GM21576 (cell line): ENCODE results near the gene NELFB.

Experiments used
- ATAC-seq: cut with Tn5 transposase; IDR thresholded peaks from one replicate; pipeline ENCODE4 v1.9.1; 2021; ENCODE audit warnings: mild to moderate bottlenecking, moderate library complexity; ENCODE audit not compliant: unreplicated experiment

Gene NELFB

DNA sequence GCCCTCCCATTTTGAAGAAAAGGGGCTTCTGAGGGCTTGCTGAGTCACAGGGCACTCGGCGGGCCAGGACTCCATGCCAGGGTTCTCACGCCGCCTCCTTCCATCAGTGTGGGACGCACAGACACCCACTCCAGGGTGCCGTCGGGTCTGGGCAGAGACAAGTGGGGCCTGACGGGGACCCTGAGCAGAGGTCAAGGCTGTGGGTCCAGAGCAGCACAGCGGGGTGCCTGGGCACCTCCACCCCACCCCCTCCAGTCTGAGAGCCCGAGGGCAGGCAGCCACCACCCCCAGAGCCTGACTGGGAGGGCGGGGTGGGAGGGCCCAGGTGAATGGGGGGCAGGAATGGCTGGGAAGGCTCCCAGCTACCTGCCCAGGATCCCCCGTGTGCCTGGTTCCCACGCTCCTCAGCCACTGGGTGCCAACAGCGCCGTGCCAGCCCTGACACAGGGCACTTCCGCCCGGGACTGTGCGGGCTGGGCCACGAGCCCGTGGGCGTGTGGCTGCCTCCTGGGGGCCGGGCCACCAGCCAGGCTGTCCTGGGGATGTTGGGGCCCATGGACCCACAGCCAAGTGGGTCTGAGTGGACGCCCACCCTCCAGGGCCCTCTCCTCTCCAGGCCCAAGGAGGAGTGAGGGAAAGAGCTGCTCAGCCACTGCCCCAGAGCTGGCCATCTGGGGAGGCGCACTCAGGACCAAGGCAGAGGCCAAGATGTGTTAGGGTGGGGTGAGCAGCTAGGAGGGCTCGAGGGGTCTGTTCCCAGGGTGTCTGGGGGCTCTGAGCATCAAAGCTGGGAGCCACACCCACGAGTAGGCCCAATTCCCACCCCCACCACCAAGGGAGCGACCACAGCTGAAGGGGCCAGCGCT lies 57.1 kb downstream of the NELFB start:
- ATAC-seq: no peak

DNA sequence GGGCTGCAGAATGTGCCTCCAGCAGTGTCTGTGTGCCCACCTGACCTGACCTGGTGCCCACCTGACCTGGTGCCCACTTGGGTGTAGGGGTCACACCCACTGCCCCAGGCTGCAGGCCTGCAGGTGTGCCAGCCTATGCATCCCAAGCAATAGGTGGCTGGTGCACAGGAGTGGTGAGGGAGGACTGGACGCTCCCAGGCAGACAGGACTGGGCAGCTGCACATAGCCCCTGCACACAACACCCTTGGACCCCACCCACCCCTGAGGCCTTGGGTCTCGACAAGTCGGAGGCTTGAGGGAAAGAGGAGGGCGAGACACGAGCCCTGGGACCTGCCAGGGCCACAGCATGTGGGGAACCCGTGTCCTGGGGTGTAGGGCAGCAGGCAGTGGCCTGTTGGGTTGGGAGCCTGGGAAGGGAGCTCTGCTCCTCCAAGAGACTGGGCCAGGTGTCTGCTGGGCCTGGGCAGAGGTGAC lies 57.8 kb downstream of the NELFB start:
- ATAC-seq: no peak

DNA sequence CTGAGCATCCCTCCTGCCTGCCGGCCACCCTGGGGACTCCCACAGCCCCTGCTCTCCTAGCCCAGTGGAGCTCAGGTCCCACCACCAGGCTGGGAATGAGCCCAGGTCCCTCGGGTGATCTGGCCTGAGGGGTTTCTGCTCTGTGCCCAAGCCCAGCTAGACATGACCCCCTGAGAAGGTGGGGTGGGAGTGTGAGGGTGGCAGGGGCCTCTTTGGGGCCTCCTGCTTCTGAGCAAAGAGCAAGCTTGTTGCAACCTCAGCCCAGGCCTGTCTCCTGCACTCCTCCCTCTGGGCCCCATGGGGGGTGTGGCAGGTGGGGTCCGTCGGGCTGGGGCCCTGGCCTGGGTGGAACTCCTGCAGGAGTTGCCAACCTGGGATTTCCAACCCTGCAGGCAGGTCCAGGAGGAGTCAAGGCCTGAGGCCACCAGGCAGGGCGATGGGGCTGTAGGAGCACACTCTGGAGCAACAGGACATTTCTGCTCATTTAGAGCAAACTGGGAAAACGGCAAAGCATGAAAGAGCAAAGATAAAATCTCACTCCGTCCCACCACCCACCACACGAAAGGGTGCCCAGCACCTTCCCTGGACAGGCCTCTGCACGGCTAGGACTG lies 58.3 kb downstream of the NELFB start:
- ATAC-seq: no peak

DNA sequence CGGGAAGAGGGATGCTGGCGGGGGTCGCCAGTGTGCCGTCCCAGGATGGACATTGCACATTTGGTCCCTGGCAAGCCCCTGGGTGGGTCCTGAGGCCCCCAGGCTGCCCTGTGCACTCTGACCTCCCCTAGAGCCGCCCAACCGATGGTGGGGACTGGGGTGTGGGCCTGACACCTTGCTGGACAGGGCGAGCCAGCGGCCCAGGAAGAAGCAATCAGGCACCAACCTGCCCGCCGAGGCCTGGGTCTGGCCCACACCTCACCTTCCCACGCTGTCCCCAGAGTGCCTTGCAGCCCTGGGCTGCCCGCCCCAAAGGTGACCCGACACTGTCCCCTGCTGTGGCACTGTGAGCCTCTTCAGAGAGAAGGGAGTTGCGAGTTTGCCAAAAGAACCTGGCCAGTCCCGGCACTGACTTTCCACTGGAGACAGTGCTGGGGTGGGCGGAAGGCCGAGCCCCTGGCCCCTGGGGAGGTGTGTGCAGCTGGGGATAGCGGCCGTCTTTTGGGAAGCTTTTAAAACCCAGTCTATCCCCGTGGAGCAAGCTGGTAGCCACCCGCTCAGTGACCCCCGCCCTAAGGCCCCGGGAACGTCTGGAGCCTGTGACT lies 58.9 kb downstream of the NELFB start:
- no peak for ATAC-seq

DNA sequence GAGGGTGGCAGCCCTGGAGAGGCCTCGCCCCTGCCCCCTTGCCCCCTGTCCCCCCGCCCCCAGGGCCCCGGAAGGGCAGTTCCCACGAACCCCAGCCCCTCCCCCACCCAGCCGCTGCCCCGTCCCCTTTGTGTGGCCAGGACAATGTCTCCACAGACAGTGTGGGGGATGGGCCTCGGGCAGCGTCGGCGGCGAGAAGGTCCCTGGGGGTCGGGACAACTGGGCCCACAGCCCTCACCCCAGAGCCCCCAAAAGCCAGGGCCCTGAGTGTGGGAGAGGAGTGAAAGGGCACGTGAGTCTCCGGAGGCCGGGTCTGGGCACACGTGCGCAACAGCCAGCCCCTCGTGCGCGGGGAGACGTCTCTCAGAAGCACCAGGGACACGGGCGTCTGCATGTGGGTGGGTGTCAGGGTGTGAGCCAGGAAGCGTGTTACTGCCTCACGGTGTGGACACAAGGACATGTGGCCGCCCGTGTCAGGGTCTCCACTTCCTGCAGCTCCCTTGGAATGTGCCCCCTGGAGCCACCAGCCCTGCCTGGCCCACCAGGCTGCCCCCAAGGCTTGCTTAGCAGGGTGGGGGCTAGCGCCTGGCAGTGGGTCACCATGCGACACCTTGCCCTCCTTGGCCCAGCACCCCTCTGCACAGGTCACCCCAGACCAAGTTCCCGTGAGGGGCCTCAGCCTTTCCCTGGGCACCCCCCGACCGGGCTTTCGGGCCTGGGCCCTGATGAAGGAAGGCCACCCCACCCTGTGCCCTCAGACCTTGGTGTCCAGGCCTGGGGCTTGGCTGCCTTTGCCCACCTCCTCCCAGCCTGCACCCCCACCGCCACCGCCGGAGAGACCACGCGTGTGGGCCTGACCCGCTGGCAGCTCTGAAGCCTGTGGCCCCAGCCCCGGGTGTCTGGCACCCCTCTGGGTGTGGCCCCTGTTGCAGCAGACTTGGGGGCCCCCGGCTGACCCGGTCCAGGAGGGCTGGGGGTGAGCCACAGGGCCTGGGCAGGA lies 59.7 kb downstream of the NELFB start:
- ATAC-seq: no peak

DNA sequence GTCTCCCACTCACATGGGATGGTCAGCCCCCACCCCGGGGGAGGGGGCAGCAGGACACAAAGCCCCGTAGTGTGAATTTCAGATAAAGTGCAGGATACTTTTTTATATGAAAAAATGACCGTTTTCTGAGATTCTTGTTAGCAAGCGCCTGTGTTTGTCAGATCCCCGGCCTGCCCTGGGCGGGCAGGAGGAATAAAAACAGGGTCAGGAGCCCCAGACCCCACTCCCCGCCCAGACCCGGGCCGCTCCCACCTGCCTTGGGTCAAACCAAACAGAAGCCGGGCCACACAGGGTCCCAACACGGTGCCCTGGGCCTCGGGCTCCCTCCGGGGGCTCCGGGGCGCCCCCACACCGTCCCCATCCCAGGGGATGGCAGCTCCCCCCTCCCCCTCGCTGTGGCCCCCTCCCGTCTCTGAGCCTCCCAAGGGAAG lies 60.5 kb downstream of the NELFB start:
- no peak for ATAC-seq

DNA sequence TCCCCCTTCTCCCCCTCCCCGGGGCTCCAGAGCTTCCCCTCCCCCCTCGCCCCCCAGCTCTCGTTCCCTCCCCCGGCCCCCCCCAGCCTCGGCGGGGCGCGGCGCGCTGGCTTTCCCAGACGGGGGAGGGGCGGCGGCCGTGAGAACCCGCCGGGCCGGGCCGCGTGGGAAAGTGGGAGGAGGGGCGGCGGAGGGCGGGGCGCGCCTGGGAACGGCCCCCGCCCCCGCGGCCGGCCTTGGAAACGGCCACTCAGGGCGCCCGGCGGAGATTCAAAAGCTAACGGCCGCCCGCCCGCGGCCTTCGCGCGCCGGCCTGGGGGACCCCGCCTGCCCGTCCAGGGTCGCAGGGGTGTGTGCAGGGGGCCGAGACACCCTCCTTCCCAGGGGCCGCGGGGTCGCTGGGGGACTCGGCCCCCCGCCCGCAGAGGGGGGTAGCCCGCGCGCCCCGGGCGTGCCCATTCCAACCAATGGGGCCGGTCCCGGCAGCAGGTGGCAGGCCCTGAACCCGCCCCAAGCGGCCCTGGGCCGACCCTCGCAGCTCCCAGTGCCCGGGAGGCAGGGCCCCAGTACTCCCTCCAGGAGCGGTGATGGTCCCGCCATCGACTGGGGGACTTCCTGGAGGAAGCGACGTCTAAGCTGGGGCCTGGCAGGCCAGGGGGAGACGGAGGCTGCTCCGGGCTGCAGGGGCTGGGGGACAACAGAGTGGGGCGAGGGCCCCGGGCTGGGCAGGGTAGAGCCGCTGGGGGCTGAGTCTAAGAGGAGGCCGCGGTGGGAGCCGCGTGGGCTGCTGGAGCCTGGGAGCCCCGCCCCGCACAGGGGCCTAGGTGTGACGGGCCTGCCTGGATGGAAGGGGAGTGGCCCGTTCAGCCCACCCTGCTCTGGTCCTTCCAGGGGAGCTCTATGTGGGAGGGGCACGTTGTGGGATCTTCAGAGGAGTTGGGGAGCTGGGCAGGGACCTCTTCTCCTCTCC lies 61.2 kb downstream of the NELFB start:
- ATAC-seq: no peak

DNA sequence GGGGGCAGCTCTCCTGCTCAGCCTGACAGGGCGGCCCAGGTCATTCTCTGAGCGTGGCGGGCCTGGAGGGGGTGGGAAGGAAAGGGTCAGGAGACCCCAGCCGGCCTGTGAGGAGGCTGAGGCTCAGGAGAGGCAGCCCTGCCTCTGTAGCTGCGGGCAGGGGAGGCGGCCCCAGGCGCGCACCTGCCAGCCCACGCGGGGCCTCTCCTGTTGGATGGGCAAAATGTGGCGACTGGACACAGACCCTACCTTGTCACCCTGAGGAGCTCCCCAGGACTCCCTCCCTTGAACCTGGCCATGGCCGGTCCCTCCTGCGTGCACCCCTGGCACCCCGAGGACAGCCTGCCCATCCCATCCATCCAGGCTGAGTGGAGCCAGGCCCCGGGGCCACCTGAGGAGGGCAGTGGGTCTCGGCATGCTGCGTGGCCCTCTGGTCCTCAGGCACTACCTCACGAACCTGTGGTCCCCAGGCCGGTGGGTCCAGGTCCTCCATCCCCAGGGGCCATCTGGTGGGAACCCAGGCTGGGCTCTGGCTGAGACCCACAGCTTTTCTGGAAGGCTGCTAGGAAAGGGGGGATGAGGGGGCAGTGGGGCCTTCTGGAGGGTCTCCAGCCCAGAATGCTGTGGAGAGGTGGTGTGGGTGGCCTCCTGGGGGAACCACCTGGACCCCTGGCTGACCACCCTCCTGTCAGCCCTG lies 62.0 kb downstream of the NELFB start:
- no peak for ATAC-seq

DNA sequence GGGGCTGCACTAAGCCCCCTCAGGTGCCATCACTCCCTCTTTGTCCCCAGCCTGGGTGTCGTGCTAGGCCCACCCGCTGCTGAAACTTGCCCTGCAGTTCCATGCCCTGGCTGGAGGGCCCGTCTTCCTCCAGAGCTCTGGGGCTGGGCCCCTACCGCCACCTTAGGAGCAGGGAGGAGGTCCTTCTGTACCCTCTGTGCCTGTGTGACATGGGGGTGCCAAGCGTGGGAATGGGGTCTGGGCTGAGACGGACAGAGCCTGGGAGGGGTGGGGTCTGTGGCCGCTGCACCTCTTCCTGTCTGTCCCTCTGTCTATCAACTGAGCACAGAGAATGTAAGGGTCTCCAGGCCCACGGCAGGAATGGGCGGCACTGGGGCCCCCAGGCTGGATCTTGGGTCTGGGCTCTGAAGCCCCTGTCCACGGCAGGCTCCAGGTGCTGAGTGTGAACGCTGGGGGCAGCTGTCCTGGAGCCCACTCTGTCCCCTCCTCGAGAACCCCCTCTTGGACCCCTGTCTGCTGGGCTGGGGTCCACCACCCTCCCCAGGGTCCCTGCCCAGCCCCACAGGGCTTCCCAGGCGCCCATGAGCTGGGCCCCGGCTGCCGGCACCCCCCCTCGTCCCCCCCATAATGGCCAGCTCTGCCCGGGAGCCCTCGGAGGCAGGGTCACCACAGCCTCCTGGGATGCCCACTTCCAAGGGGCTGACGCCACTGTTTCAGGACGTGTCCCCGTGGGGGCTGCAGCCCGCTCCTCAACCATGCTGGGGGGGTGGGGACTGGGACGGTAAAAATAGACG lies 62.8 kb downstream of the NELFB start:
- ATAC-seq: no peak

DNA sequence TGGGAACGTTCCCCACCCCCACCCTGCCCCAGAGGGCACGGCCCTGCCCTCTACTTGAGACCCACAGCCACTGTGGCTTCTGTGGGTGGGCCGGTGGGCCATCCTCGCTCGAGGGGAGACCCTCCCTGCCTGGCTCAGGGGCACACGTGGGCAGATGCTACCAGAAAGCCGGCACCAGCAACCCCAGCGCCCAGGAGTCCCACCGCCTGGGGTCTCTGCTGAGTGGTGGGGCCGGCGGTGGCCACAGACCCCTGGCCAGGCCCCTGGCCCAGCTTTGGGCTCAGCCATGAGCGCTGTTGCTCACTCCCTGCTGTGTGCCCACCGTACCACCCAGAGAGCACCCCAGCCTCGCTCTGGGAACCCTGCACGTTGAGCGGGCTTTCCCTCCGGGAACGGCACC lies 63.5 kb downstream of the NELFB start:
- no peak for ATAC-seq

DNA sequence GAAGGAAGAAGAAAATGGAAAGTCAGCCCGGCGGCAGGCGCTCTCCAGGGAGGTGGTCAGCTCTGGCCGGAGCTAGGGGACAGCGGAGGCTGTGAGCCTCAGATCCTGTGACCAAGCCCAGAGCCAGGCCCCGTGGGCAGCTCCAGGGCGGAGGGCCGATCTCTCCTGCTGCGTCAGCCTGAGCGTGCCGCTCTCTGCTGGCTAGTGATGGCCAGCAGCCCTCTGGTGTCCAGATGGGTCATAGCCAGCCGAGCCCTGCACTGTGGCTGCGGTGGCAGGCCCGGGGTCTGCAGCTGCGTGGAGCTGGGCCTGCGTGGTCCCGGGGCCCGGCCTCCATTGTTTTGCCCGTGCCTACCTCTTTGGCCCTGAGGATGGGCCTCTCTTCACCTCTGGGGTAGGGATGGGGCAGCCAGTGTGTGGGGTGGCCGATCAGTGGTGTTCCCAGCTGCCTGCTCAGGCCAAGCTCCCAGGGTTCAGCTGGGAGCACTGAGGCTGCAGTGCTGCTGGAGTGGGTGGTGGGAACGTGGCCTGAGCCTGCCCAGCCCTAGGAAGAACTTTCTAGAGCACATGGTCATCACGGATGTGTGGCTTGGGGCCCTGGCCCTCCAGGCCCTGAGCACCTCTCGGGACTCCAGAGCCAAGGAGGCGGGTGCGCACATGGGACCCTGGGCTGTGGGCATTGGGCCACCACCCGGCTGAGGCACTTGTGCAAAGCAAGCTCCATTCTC lies 64.0 kb downstream of the NELFB start:
- no peak for ATAC-seq

DNA sequence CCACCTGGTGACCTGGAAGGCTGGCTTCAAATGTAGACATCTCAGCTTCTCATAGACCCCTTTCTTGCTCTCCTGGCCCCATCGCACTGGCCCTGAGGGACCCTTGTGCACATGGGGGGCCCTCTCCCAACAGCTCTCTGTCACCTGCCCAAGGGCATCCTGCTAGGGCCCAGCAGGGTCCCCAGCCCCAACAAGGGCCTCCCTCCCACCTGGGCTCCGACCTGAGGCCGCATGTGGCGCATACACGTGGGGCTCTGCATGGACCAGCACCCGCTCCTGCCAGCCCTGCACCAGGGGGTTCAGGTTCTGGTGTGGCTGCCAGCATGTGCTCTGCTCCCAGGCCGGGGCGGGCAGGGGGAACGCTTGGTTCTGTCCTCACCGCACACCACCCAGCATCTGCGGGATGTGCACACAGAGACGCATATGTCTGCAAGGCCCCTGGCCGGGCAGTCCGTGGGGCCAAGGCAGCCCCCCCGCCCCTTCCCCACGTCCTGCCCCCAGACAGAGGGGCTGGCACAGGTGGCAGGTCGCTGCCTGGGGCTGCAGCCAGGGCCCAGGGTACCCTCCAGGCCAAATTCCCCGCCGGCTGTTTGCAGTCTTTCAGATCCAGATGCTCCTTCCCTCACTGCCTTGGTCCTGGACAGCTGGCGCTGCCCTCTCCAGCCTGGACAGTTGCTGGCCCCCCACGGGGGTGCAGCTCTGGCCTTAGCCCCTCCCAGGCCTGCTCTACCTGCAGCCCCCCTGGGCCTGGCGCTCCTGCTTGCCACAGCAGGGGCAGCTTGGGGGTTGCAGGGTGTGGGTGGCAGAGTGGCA lies 64.8 kb downstream of the NELFB start:
- ATAC-seq: no peak

DNA sequence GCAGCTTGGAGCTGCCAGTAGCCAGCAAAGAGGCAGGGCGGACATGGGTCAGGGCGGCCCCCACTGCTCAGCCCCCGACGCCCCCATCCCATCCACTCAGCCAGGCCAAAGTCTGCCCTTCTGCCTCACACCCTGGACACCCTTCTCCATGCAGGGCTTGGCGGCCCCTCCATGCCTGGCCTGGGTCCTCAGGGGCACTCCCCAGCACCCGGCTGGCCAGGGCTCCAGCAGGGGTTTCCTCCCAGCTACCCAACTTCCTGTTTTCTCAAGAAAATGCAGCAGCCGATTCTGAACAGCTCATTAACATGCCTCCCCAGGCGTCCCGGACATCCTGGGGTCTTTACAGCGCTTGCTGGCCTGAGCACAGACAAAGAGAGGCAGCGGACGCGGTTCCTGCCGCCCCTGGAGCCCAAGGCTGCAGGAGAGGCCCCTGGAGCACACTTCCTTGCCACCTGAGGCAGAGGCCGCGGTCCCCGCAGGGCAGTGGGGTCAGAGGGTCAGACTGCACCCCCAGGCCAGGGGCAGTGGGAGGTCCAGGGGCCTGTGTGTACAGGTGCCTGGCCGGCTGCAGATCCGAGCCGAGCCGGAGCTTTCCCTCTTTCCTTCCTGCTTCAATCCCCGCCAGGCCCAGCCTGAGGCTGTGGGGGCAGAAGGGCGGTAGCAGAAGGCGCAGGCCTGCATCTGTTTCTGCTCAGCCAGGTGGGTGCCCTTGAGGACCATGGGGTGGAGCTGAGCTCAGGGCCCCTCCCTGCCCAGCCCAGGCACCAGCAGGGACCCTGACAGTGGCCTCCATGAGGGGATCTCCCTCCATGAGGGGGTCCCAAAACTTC lies 65.6 kb downstream of the NELFB start:
- ATAC-seq: no peak

DNA sequence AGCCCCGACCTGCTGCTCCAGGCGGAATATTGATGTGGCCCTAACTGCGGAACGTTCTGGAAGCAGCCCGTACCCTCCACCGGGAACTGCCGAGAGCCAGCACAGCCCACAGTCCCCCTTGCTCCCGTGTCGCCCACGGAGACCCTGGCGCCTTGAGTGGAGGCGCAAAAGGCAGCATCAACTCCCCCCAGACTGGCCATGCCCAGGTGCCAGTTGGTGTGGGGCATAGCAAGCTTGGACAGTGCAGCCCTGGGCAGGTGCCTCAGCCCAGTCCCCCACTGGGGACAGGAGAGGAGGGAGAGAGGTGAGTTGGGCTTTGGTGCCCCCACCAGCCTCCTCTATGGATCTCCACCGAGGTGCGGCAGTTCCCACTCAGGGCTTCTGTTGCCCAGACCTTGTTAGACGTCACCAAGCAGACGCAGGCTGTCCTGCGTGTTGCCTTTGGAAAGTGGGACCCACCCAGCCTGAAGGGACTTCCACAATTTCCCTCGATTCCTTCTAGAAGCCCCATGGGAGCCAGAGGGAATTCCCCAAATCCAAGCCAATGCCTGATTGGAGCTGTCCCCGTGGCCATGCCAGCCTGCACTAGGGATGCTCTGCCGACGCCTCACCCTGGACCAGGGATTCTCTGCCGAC lies 66.7 kb downstream of the NELFB start:
- no peak for ATAC-seq
